Keratinocyte (primary cell): ENCODE results near the gene CCDC170. TPM values are rescaled to one million over a fixed set of nuclear protein-coding genes. Genes with fewer than 3 reads are reported as not detected.

Experiments
- DNase-seq: peaks from one replicate; pipeline ENCODE4 v3.0.0-alpha.2; 2011; ENCODE audit warnings: low read depth, missing footprints, low spot score
- FAIRE-seq: peaks from 2 replicates; lab custom pipeline; 2011; peaks lifted over from hg19 to GRCh38; lab: Jason Lieb, UNC
- H2AFZ ChIP-seq: 2 replicates; pipeline ENCODE4 v1.6.0; 2012; ENCODE audit warnings: low read length, control low read depth, inconsistent platforms; ENCODE audit not compliant: control insufficient read depth
- H3K27ac ChIP-seq: 2 replicates; pipeline ENCODE4 v1.5.1; 2011; ENCODE audit warnings: low read length; ENCODE audit not compliant: control insufficient read depth, insufficient read depth
- H3K27me3 ChIP-seq: 3 replicates; pipeline ENCODE4 v1.6.0; 2011; ENCODE audit warnings: low read length; ENCODE audit not compliant: control insufficient read depth, insufficient read depth; ENCODE audit errors: extremely low read depth
- H3K36me3 ChIP-seq, 2 experiments: 2 replicates in 1 of 2; 3 replicates in 1 of 2; pipeline ENCODE4 v1.5.1; 2011; ENCODE audit warnings: low read length in 2 of 2, mild to moderate bottlenecking in 1 of 2; ENCODE audit not compliant: control insufficient read depth in 2 of 2, insufficient read depth in 2 of 2; ENCODE audit errors: extremely low read depth in 1 of 2
- H3K4me1 ChIP-seq: 3 replicates; pipeline ENCODE4 v1.5.1; 2011; ENCODE audit warnings: low read length; ENCODE audit not compliant: control insufficient read depth, insufficient read depth; ENCODE audit errors: extremely low read depth
- H3K4me2 ChIP-seq: 3 replicates; pipeline ENCODE4 v1.6.0; 2011; ENCODE audit warnings: low read depth, low read length; ENCODE audit not compliant: control insufficient read depth, insufficient read depth; ENCODE audit errors: extremely low read depth
- H3K4me3 ChIP-seq, 3 experiments: fragments of 200-600 bp in 1 of 3; sonication (generic) in 1 of 3; 2 replicates in 2 of 3; 3 replicates in 1 of 3; pipeline ENCODE4 v1.5.1; 2011 to 2016; ENCODE audit warnings: low read length in 3 of 3, mild to moderate bottlenecking in 3 of 3, control low read depth in 2 of 3, inconsistent platforms in 1 of 3, low read depth in 1 of 3, mixed read lengths in 1 of 3, mixed run types in 1 of 3, moderate library complexity in 1 of 3; ENCODE audit not compliant: control insufficient read depth in 2 of 3, insufficient read depth in 2 of 3; ENCODE audit errors: extremely low read depth in 1 of 3
- H3K79me2 ChIP-seq: 2 replicates; pipeline ENCODE4 v1.6.0; 2012; ENCODE audit warnings: low read length; ENCODE audit not compliant: control insufficient read depth, insufficient read depth
- H3K9ac ChIP-seq: 3 replicates; pipeline ENCODE4 v1.6.0; 2011; ENCODE audit warnings: low read length; ENCODE audit not compliant: control insufficient read depth, insufficient read depth; ENCODE audit errors: extremely low read depth
- H3K9me1 ChIP-seq: 3 replicates; pipeline ENCODE4 v1.6.0; 2011; ENCODE audit warnings: low read length; ENCODE audit not compliant: control insufficient read depth, insufficient read depth; ENCODE audit errors: extremely low read depth
- H3K9me3 ChIP-seq: 2 replicates; pipeline ENCODE4 v1.5.1; 2012; ENCODE audit warnings: low read depth, low read length; ENCODE audit not compliant: control insufficient read depth
- H4K20me1 ChIP-seq: 3 replicates; pipeline ENCODE4 v1.6.0; 2011; ENCODE audit warnings: low read length; ENCODE audit not compliant: control insufficient read depth, insufficient read depth; ENCODE audit errors: extremely low read depth
- CTCF ChIP-seq, 3 experiments: IDR thresholded peaks in 1 of 3; conservative IDR thresholded peaks in 1 of 3; optimal IDR thresholded peaks in 1 of 3; 2 replicates in 2 of 3; 3 replicates in 1 of 3; pipeline versions ENCODE3 to v1.5.1; 2011; ENCODE audit warnings: low read length in 3 of 3, mild to moderate bottlenecking in 3 of 3, moderate library complexity in 2 of 3, control low read depth in 1 of 3, inconsistent platforms in 1 of 3; ENCODE audit not compliant: insufficient read depth in 2 of 3; ENCODE audit errors: extremely low read depth in 1 of 3
- EZH2 ChIP-seq: IDR thresholded peaks from one replicate; pipeline ENCODE4 v1.6.1; 2012; ENCODE audit warnings: inconsistent platforms, mild to moderate bottlenecking, low read length, moderate library complexity
- dilution Hi-C: fragments of 300-500 bp; cut with MboI; formaldehyde crosslinking; loops from one replicate; pipeline ENCODE4 v1.7.0; 2020; ENCODE audit warnings: low sequenced_read_pairs; ENCODE audit not compliant: extremely low pct_ligation_motif_present
- polyA plus RNA-seq, 5 experiments: library from polyadenylated mRNA; depleted of rRNA in 3 of 5; stranded (reverse) in 3 of 5; stranded (forward) in 1 of 5; unstranded in 1 of 5; fragments of >200 nt; gene quantifications; 1 replicate in 1 of 5; 2 replicates in 3 of 5; 3 replicates in 1 of 5; pipeline versions ENCODE4 v1.2.1 to v1.2.3, GENCODE V29; 2011 to 2012; ENCODE audit warnings: missing spikeins in 2 of 5, low read depth in 1 of 5, low replicate concordance in 1 of 5

The CCDC170 gene
- polyA plus RNA-seq, 1 donor (not counting 4 experiments of a cell fraction or from before 2014, with no cell fraction given), result 0.10 TPM

GRCh38 chr6:151609146-151609902, 115.5 kb downstream of the CCDC170 start:
- no peak overlapping the region for H3K9ac ChIP-seq
- dilution Hi-C loops, result no loop called here
- TF ChIP-seq CTCF (optimal IDR thresholded peaks at IDR 0.05 in 1 of 3, IDR thresholded peaks at IDR 0.05 in 1 of 3, conservative IDR thresholded peaks at IDR 0.05 in 1 of 3; ENCODE audit: extremely low read depth in 1 of 3, insufficient read depth in 2 of 3, low read length in 3 of 3), result no peak
- no peak for TF ChIP-seq EZH2
- H3K79me2 ChIP-seq, result no peaks in the 10 kb centered on the region
- H3K27me3 ChIP-seq, result no peaks in the 10 kb centered on the region
- no peaks in the 10 kb centered on the region for H3K4me1 ChIP-seq
- H3K9me3 ChIP-seq, result no peaks in the 10 kb centered on the region
- no peaks in the 10 kb centered on the region for H3K9me1 ChIP-seq
- no peak overlapping the region for H3K27ac ChIP-seq
- no peak overlapping the region for H3K4me3 ChIP-seq
- DNase-seq (no peak), FAIRE-seq (peak; percentile 9)
- H3K4me2 ChIP-seq, result no peak overlapping the region
- no peak overlapping the region for H2AFZ ChIP-seq
- H4K20me1 ChIP-seq, result no peaks in the 10 kb centered on the region
- H3K36me3 ChIP-seq, result no peaks in the 10 kb centered on the region

- Histone ChIP-seq H3K9ac (no peak overlapping the region), H3K4me1 (no peaks in the 10 kb centered on the region), H4K20me1 (no peaks in the 10 kb centered on the region), H3K27ac (no peak overlapping the region), H3K36me3 (no peaks in the 10 kb centered on the region), H3K9me1 (no peaks in the 10 kb centered on the region), H3K4me3 (no peak overlapping the region), H3K4me2 (no peak overlapping the region), H2AFZ (no peak overlapping the region), H3K27me3 (no peaks in the 10 kb centered on the region), H3K79me2 (no peaks in the 10 kb centered on the region), H3K9me3 (no peaks in the 10 kb centered on the region)
- TF ChIP-seq EZH2 (no peak), CTCF (optimal IDR thresholded peaks at IDR 0.05 in 1 of 3, IDR thresholded peaks at IDR 0.05 in 1 of 3, conservative IDR thresholded peaks at IDR 0.05 in 1 of 3; ENCODE audit: extremely low read depth in 1 of 3, insufficient read depth in 2 of 3, low read length in 3 of 3) (no peak)
- DNase-seq (no peak), FAIRE-seq (no peak)
- dilution Hi-C loops, result no loop called here
Observed at GRCh38 chr6:151610326-151610725, 116.5 kb downstream of the CCDC170 start.
